GM15510 (cell line): Measurements from ENCODE around the gene LIX1.

Experiments used
- POLR2A ChIP-seq: IDR thresholded peaks from 3 replicates; pipeline ENCODE4 v1.6.1; 2011; ENCODE audit warnings: borderline replicate concordance; ENCODE audit not compliant: insufficient read length; ENCODE audit errors: extremely low read depth

The LIX1 gene

GRCh38 chr5:97120195-97120594 lies 22.2 kb downstream of the LIX1 start:
- no peak for TF ChIP-seq POLR2A

DNA sequence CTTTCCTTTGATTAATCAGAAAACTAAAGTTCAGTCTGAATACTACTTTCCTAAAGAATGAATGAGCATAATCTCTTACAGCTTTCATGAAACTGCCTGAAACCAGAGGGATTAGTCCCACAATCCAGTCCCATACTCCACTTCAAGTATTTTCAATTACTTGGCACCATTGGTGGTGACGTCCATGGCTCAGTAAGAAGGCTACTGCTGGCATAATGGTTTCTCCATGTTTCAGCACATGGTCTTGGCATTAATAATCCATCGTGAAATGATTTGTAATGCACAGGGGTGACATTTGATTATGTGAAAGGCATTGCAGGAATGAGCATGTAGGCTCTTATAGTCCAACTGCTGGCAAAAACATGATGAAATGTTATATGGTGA lies 23.4 kb downstream of the LIX1 start:
- no peak for TF ChIP-seq POLR2A

- TF ChIP-seq POLR2A, result no peak
These were observed 24.0 kb downstream of the LIX1 start for GRCh38 chr5:97118261-97119006.

DNA sequence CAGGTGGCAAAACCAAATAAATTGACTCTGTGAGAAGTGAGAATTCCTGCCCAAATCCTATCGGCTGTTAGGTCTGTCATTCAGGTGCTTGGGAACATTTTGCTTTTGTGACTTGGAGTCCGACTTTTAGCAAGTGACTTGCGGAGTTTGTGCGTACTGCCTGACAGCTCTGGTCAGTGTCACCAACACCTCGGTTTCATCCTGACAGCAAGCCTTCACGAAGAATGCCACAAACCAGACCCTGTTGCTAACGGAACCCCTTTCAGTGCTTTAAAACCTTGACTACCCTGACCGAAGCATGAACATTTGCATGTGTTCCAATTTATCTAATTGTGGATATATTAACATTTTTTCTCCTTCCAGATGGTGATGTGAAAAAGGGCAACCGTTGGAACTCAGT lies 26.5 kb downstream of the LIX1 start:
- TF ChIP-seq POLR2A, result no peak

- TF ChIP-seq POLR2A, result no peak
These were observed 30.2 kb downstream of the LIX1 start for GRCh38 chr5:97112230-97112629.

GRCh38 chr5:97111616-97112015 lies 30.8 kb downstream of the LIX1 start:
- TF ChIP-seq POLR2A, result no peak

DNA sequence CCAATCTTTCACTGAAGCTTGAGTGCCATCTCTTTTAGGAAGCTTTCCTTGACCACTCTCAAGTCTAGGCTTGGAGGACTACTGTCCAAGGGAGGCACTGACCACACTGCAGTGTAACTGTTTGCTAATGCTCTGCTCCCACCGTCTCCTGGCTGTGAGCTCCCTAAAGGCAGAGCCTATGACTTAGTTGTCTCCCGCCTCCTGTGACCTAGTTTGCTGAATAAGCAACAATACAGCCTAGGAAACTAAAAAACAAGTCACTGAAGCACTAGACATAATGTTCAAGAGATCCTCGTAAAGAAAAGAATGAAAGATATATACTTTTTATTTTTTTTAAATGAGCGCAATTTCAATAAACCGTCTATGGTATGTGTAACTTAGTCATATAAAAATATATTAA lies 31.4 kb downstream of the LIX1 start:
- no peak for TF ChIP-seq POLR2A

DNA sequence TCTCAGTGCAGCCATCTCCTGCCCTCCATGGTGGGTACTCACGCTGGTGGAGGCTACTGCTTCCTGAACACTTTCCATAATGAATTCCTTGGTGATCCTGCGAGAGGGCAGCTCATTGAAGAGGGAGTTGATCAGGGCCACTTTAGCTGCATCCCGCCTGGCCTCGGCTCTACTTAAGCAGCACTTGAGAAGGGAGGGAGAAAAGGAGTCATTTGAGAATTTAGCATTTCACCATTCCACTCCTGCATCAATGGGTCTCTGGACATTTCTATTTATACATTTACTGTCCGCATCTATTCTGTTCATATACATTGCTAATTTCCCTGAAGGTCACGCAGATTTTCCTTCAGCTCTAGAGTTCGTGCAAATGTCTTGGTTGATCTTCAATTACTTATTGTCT lies 35.1 kb downstream of the LIX1 start:
- no peak for TF ChIP-seq POLR2A

DNA sequence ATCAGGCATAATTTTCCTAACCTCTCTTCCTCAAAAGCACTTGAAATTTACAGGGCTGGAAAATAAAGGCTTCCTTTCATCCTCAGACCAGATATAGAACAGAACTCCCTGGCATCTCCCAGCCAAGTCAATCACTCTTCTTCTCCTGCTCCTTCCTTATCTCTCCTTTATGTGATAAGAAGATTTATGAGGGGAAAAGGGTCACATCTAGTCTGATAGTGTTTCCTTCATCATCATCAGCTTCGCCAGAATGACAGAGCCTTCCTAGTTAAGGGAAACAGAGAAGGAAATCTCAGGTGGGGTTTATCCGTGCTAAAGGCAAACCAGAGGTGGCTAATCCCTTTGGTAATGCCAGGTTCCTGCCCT lies 36.2 kb downstream of the LIX1 start:
- no peak for TF ChIP-seq POLR2A

DNA sequence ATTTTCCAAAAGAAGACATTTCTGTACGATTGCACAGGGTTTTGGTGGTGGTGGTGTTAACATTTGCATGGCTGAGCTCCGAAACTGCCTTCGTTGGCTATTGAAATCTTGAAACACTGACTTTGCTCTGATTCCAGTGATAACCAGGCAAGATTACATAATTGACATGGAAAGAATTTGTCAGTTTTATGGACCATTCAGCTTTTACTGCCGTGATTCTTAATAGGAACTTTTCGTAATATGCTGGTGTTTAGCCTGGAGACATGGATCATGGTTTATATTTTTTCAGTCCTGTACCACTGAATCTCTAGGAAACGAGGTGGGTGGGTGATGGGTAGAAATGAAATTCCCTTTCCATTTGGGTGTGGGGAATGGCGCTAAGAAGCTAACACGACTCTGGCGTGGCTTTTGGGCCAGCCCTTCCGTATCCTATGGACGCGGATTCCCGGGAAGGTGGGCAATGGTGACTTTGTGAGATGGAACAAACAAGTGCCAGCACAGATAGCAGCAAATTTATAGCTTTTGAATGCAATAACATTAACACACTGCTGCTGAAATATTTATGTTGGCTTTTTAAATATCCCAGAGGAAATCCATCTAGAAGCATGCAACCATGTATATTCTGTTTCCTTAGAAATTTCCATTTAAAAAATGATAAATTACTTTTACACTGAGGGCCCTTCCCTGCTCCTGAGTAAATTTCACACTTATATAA lies 36.8 kb downstream of the LIX1 start:
- no peak for TF ChIP-seq POLR2A

DNA sequence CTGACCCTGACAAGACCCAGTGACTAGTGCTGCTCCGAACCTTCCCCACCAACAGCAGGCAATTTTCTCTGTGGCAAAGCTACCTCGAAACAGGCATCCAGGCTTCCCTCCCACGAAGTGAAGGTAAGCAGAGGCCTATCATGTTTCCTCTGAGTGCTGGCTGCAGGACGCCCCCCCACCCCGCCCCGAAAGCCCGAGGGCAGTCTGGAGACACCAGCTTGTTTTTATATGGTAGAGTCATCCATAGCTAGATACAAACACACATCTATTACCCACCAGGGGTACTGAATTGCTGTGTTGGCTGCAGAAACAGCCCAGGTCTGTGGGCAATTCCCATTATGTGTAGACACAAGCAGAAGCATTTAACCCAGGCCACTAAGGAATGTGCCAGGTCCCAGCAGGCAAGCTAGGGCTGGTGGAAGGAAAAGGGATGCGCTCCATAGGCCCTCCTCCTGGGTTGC lies 40.4 kb downstream of the LIX1 start:
- TF ChIP-seq POLR2A, result no peak

DNA sequence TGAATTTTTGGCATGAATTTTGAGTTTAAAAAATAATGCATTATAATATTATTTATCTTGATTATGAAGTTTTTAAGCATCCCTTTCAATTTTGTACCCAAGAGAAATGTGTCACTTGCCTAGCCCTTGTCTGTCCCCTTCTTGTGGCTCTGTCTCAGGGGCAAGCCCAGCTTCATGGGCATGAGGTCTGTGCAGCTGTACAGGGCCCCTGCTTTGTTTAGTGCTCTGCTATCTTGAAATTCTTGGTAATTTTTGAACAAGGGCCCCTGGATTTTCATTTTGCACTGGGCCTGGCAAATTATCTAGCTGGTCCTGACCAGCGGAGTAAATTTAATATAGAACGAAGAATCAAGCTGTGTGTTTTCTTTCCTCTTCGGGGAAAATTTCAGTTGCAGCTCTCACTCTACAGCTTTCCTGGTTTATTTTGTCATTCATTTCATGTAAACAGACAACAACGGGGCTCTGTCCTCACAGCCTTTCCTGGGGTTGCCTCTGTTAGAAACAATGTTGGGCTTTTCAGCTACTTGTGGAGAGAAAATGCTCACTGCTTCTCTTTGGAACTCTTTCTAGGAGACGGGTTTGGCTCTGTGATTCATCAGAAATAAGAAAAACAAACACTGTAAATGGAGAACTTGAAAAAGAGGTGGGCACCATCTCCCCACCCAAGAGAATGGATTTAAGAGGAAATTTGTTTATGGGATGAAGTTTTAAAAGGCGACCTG lies 41.1 kb downstream of the LIX1 start:
- no peak for TF ChIP-seq POLR2A

DNA sequence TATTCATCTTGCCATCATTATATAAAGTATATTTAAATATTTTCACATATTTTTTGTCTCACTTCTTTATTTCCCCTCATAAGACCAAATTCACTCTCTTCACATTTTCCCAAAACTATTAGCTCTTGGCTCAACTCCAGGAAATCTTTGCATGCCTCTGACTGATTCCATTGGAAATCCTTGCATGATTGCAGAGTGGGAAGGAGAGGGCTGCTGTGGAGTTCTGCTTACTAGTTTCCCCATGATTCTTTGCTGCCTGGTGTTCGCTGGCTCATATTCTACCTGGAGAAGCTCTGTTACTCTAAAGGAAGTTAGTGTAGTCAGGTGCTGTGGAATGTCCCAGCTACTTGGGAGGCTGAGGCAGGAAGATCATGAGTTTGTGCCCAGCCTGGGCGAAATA lies 41.9 kb downstream of the LIX1 start:
- no peak for TF ChIP-seq POLR2A

GRCh38 chr5:97098922-97099321 lies 43.5 kb downstream of the LIX1 start:
- no peak for TF ChIP-seq POLR2A

- no peak for TF ChIP-seq POLR2A
These were observed 44.8 kb downstream of the LIX1 start for GRCh38 chr5:97097326-97098230.

DNA sequence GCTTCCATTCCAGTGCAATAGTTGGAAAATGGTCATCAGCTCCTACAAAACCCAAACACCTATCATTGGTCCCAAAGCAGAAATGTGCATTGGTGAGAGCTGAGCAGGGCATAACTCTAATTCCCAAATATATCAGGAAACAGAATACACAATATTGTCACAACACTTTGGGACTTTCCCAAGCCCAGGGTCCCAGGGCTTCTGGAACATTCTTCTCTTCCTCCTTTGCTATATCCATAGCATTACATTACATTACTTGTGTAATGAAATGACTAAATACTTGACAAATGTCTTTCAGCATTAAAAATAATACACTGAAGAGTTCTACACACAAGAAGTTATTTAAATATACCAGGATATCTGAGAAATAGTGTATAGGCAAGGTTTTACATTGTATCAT lies 45.6 kb downstream of the LIX1 start:
- no peak for TF ChIP-seq POLR2A

DNA sequence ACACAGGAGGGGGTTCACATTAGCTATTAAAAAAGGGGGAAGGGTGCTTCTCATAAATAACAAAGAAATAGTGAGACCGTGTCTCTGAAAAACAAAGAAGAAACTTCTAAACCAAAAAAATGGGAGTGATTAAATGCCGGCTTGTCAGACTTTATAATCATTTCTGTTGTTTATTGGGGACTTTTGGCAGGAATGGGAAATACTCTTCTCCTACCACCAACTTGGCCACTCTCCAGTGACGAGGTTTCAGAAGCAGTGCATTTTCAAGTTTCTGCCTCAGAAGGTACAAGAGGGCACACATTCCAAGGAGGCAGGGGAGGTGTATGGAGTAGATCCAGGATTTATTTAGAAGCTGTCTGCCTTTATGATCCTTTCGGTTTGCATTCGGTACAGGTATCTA lies 46.2 kb downstream of the LIX1 start:
- TF ChIP-seq POLR2A, result no peak
